HuH-7.5 (cell line): Measurements from ENCODE around the gene DIS3L.
"Not testable (repeated sequence)": the region's sequence is repeated elsewhere in the genome, so short reads cannot be mapped to it uniquely, and the experiment has no call there.

ENCODE experiments used
- DNase-seq: peaks from one replicate; pipeline ENCODE4 v3.0.0; 2011; ENCODE audit warnings: low spot score

DIS3L gene

DNA sequence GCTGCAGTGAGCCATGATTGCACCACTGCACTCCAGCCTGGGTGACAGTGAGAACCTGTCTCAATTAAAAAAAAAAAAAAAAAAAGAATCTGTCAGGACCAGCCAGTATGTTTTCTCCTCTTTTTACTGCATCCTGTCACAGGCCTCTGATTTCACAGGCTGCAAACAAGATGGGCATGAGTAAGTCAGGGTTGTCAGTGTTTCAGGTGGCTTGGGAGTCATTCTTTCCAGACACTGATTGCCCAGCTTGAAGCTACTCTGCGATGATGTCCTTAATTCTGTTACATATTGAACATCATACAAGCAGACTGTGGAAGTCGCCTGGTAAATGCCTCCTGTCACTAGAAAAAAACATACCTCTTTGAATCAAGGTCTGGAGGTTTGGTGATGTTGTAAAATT lies 18.8 kb downstream of the DIS3L start:
- DNase-seq = no peak

DNA sequence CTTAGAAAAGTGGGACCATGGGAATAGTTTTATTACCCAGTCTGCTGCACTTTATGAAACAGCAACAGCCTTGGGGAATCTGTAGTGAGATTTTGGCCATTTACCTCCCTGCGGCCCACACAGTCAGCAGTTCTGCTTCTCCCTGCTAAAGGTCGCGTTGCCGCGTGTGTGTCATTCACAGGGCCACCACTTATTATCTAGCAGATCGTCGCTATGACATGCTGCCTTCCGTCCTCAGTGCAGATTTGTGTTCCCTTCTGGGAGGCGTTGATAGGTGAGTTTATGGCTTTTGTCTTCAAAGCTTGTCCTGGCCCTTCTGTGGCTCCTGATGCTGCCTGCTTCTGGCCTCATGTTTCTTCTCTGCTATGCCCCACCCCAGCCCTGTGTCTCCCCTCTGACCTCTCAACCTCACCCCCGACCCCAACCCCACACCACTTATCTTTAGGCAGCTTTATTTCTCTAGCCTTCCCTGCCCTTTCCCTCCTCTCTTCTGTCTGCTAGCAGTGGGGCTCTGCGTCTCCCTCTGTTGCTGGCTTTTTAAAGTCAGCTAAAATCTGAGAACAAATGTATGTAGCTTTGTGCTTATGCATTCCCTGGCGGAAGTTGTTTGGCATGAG lies 30.1 kb downstream of the DIS3L start:
- no peak for DNase-seq

DNA sequence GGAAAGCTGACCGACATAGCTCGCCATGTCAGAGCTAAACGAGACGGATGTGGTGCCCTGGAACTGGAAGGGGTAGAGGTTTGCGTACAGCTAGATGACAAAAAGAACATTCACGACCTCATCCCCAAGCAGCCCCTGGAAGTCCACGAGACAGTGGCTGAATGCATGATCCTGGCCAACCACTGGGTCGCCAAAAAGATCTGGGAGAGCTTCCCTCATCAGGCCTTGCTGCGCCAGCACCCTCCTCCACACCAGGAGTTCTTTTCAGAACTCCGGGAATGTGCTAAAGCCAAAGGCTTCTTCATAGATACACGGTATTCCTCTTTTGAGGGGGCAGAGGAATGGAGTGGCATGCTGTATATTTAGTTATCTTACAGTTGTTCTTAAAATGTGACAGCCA lies 32.7 kb downstream of the DIS3L start:
- no peak for DNase-seq

DNA sequence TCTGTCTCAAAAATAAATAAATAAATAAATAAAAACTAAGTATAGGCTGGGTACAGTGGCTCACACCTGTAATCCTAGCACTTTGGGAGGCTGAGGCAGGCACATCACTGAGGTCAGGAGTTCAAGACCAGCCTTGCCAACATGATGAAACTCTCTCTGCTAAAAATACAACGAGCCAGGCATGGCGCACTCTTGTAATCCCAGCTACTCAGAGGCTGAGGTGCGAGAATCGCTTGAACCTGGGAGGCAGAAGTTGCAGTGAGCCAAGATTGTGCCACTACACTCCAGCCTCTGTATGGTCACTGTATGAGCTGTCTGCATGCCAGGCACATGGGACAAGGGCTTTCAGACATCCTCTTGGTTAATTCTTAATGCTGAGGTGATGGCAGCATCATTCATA lies 34.4 kb downstream of the DIS3L start:
- DNase-seq = no peak

DNA sequence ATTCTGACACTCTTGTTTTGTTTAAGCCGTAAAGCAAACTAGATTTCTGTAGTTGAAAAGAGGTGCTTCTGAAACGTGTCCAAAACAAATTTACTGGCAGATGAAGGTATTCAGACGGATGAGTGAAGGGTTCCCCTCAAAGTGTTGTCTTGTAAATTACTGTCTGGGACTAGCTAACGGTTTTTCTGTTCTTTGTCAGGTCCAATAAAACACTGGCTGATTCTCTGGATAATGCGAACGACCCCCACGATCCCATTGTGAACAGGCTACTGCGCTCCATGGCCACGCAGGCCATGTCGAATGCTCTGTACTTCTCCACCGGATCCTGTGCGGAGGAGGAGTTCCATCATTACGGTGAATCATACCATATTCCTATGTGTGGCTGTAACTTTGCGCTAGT lies 35.4 kb downstream of the DIS3L start:
- DNase-seq = no peak

DNA sequence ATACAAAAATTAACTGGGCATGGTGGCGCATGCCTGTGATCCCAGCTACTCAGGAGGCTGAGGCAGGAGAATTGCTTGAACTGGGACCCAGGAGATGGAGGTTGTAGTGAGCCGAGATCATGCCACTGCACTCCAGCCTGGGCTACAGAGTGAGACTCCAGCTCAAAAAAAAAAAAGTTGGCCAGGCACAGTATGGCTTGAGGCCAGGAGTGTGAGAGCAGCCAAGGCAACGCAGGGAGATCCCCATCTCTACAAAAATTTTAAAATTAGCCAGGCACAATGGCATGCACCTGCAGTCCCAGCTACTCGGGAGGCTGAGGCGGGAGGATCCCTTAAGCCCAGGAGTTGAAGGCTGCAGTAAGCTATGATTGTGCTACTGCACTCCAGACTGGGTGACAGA lies 55.2 kb downstream of the DIS3L start:
- DNase-seq = not testable (repeated sequence)

DNA sequence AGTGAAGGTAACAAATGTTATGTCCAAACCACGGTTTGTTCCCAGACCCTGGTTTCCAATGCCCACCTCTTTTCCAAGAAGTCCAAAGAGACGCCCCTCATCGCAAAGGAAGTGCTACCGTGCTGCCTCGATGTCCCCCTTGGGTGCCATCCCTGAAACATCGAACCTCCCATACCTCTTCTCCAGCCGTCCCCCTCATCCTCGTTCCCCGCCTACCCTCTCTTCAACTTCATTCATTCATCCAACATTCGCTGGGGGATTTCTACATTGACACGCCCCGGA lies 62.6 kb downstream of the DIS3L start:
- peak; percentile 33 for DNase-seq

DNA sequence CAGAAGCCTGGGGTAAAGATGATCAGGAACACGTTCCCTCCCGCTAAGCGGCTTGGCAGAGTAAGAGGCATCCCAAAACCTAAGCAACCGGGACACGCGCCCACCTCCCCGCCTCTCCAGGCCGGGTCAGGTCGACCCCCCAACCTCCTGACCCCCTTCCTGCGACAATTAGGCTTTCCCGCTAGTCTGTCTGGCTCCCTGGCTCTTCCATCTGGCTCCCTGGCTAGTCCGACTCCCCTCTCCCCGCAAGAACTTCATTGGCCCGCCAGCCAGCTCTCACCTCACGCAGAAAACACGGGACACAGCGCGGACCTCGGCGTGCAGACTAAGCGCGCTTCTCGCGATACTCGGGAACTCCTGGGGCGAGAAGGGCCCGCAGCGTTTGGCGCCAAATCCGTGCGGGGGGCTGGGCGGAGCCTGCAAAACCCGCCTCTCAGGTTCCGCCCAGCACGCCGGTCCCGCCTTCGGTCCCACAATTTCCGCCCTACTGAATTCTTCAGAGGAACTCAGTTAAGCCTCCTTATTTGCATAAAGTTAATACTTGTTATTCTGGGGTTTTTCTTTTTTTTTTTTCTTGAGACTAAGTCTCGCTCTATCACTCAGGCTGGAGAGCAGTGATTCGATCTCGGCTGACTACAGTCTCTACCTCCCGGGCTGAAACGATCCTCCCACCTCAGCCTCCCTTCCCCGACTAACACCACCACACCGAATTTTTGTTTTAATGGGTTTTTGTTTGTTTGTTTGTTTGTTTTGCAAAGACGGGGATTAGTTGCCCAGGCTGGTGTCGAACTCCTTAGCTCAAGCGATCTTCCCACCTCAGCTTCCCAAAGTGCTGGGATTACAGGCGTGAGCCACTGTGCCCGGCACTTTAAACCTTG lies 63.2 kb downstream of the DIS3L start, which contains the start of gene TIPIN:
Gene TIPIN, minus strand, starts transcription at position 327 of the 878 bp plus-strand sequence. CDS start 3,738 bp downstream, outside the sequence.
- peak; percentile 89 for DNase-seq

DNA sequence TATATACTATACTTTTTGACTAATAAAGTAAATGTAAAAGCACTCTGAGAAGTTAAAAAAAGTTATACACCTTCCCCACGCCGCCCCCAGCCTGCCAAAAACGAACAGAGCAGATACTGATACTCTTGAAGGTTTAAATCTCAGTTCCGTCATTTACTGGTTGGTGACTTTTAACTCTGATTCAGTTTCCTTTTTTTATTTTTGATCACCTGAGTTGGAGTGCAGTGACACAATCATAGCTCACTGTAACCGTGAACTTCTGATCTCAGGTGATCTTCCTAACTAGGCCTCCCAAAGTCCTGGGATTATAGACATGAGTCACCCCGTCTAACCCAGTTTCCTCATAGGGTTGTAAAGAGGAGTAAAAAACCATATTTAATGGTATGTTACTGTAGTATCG lies 66.4 kb downstream of the DIS3L start:
- no peak for DNase-seq

DNA sequence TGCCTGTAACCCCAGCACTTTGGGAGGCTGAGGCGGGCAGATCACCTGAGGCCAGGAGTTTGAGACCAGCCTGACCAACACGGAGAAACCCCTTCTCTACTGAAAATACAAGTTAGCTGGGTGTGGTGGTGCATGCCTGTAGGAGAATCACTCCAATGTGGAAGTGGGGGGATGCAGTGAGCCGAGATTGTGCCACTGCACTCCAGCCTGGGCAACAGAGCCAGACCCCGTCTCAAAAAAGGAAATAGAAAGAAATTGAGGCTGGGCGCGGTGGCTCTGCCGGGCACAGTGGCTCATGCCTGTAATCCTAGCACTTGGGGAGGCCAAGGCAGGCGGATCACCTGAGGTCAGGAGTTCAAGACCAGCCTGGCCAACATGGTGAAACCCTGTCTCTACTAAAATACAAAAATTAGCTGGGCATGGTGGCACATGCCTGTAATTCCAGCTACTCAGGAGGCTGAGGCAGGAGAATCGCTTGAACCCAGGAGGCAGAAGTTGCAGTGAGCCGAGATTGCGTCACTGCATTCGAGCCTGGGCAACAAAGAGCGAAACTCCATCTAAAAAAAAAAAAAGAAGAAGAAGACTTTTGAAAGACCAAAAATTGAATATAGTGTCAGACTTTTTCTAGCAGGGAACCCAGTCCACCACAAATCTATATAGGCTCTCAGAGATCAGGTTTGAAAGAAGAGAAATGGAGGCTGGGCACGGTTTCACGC lies 68.5 kb downstream of the DIS3L start:
- not testable (repeated sequence) for DNase-seq

DNA sequence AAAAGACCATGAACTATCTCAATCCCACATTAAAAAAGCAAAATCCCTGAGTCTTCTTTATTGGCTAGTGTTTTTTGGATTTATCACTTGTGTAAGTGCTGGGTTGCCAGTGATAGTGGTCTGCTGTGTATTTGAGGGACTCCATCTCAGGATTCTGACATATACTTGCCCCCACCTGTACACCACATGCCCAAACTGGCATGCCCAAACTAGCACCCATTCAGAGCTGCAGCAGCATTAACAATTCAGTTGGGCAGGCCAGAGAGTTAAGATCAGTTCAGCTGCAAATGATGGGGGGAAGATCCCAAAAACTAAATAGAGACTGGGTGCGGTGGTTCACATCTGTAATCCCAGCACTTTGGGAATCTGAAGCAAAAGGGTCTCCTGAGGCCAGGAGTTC lies 69.4 kb downstream of the DIS3L start:
- no peak for DNase-seq

DNA sequence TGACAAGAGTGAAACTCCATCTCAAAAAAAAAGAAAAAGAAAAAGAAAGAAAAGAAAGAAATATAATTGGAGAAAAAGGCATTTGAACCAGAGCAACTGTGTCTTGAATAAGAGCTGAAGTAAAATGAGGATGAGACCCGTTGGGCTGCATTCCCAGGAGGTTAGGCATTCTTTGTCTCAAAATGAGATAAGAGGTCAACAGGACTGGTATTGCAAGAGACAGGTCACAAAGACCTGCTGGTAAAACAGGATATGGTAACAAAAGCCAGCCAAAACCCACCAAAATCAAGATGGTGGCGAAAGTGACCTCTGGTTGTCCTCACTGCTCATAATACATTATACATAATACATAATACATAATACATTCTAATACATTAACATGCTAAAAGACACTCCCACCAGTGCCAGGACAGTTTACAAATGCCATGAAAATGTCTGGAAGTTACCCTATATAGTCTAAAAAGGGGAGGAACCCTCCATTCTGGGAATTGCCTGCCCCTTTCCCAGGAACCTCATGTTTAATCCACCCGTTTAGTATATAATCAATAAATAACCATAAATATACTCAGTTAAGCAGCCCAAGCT lies 71.7 kb downstream of the DIS3L start:
- no peak for DNase-seq

DNA sequence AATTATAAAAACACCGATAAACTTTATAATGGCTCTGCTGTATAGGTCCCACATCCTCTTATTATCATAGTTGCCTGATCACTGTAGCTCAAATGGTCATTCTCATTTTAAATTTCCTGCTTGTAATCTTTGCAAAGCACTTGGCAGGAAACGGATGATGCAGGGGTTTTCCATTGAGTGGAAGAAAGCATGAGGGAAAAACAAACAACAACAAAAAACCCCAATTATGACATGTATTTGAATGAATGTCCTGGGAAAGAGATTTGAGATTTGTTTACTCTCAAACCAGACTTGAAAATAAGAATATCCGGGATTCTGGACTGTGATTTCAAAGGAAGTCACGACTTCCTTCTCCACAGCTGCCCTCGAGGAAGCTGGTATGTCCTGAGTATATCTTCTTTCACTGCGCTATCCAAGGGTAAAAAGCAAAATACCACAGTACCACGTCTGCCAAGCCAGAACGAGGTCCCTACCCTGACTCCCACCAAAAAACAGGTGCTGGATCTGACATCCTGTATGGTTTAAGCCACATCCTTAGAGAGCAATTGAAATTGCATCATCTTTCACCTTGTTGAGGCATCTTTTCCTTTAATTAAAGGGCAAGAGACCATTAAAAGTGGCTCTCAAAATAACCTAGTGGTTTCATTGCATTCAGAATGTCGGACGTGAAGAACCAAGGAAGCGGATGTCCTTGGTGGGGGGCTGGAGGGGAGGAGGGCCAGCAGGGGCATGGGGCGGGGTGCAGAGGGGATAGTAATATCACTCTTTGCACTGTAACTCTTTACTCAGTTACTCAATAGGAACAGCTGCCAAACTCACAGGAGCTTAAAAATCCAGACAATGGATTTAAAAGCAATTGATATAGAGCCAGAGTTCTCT lies 76.6 kb downstream of the DIS3L start:
- no peak for DNase-seq

DNA sequence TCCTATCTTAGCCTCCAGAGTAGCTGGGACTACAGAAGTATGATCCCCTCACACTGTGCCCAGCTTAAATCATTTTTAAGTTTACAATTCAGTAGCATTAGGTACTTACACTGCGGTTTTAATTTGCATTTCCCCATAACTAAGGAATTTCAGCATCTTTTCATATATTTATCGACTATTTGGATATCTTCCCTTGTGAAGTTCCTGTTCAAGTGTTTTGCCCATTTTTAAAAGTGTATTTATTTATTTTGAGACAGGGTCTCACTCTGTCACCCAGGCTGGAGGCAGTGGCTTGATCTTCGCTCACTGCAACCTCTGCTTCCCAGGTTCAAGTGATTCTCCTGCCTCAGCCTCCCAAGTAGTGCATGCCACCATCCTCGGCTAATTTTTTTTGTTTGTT lies 80.8 kb downstream of the DIS3L start:
- DNase-seq = no peak

DNA sequence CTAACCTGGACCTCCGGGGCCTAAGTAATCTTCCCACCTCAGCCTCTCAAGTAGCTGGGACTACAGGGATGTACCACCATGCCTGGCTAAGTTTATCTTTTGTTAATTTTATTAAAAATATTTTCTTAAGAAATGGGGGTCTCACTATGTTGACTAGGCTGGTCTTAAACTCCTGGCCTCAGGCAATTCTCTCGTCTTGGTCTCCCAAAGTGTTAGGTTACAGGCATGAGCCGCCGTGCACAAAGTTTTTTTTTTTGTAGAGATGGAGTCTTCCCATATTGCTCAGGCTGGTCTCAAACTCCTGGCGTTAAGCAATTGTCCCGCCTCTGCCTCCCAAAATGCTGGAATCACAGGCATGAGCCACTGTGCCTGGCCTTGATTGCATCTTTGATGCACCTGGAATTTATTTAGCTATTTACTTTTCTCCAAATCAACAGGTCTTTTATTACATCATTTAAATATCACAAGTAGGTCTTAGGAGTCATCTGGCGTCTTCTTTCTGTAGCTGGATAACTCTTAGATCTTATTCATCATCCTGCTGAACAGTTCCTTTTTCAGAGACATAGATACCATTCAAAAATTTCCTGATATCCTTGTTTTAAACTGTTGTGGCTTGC lies 85.6 kb downstream of the DIS3L start:
- DNase-seq = no peak

DNA sequence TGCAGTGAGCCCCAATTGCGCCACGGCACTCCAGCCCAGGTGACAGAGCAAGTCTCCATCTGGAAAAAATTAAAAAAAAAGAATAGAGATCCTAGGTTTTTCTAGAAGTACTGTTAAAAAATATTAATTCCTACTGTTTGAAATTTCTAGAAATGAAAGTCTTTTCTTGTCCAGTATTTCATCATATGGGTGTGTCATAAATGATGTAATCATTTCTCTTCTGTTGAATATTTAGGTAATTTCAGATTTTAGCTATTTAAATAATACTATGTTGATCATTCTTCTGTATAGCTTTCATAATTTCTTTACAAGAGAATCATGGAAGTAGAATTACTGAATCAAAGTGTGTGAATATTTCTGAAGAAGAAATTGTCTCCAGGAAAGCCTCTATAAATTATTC lies 88.0 kb downstream of the DIS3L start:
- not testable (repeated sequence) for DNase-seq
